ENCODE data around the gene ADAMTSL3. TPM values are rescaled to one million over a fixed set of nuclear protein-coding genes. Genes with fewer than 3 reads are reported as not detected.

Gene ADAMTSL3
- total RNA-seq = 0.07 TPM in 1 of 2 replicates, not detected in the other
- long read RNA-seq = 0 reads

GRCh38 chr15:83653639-83654378 is at the start of gene ADAMTSL3:
ADAMTSL3 (plus strand) TSS chr15:83654123; CDS start chr15:83655762, 1,639 bp downstream.
- Mint-ChIP-seq H3K27ac (ENCODE audit: unreplicated experiment) (no peak within 1 kb of the TSS), H3K36me3 (ENCODE audit: low read depth) (no peaks in the 10 kb centered on the region), H3K9me3 (no peaks in the 10 kb centered on the region), H3K4me3 (peak within 1 kb of the TSS; percentile 65), H3K4me1 (no peaks in the 10 kb centered on the region), H3K27me3 (ENCODE audit: low read depth) (peaks cover 91% of the 10 kb centered on the region)
- TF ChIP-seq CTCF (conservative IDR thresholded peaks at IDR 0.05) = no peak
- peak; percentile 17 for DNase-seq (ENCODE audit: low read depth, low spot score)

GRCh38 chr15:83604549-83604948 is 49.4 kb upstream of the ADAMTSL3 start:
- no peak overlapping the region for H3K27ac Mint-ChIP-seq (ENCODE audit: unreplicated experiment)
- H3K27me3 Mint-ChIP-seq (ENCODE audit: low read depth) = peaks cover 2% of the 10 kb centered on the region
- peaks cover 15% of the 10 kb centered on the region for H3K9me3 Mint-ChIP-seq
- peaks cover 2% of the 10 kb centered on the region for H3K36me3 Mint-ChIP-seq (ENCODE audit: low read depth)
- no peak for DNase-seq (ENCODE audit: low read depth, low spot score)
- H3K4me3 Mint-ChIP-seq = no peak overlapping the region
- no peak for TF ChIP-seq CTCF (conservative IDR thresholded peaks at IDR 0.05)
- no peaks in the 10 kb centered on the region for H3K4me1 Mint-ChIP-seq

DNA sequence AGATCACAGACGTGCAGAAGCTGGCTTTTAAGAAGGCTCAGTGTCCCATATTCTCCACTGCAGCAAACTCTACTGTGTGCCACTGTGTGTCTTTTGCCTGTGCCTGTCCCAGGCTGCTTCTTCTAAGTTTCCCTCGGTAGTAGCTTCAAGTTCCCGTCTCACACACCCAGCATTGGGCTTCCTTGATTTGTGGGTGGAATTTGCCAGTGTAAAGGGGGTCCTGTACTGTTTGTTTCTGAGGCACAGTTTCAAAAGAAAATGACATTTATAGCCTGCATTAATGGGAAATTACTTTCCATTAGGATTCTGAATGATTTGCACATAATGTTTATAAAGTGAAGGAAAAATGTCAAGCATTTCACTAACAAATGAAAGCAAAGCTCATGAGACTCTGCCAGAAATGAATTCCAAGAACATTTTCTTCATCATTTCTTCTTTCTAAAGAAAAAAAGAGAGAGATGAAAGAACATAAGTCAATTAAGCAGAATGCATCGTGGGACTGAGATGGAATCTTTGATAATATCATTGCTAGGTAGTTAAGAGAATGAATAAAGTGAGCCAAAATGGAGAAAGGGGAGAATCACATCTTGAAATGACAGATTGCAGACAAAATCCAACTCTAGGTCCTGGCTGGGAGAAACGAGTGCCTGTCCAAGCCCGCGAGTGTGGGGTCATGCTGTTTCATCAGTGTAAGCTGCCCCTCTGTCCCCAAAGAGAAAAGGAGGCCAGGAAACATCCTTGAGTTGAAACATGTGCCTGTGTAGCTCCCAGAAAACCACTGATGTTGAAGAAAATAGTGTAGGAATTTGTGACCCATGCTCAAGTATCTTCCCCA is 48.6 kb upstream of the ADAMTSL3 start:
- H3K4me3 Mint-ChIP-seq = no peak overlapping the region
- no peaks in the 10 kb centered on the region for H3K36me3 Mint-ChIP-seq (ENCODE audit: low read depth)
- peaks cover 9% of the 10 kb centered on the region for H3K9me3 Mint-ChIP-seq
- no peak for DNase-seq (ENCODE audit: low read depth, low spot score)
- peaks cover 2% of the 10 kb centered on the region for H3K27me3 Mint-ChIP-seq (ENCODE audit: low read depth)
- H3K27ac Mint-ChIP-seq (ENCODE audit: unreplicated experiment) = no peak overlapping the region
- no peaks in the 10 kb centered on the region for H3K4me1 Mint-ChIP-seq
- TF ChIP-seq CTCF (conservative IDR thresholded peaks at IDR 0.05) = no peak

DNA sequence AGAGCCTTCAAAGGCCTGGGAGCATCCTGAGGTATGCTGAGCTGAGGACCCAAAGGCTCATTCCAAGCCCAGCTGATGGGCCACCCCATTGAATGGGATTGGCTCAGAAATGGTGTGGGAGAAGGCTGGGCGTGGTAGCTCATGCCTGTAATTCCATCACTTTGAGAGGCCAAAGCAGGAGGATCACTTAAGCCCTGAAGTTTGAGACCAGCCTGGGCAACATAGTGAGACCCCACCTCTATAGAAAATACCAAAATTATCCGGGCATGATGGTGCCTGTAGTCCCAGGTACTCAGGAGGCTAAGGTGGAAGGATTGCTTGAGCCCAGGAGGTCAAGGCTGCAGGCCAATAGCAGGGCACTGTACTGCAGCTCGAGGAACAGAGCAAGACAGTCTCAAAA is 43.8 kb upstream of the ADAMTSL3 start:
- Mint-ChIP-seq H3K4me3 (no peak overlapping the region), H3K9me3 (no peaks in the 10 kb centered on the region), H3K27me3 (ENCODE audit: low read depth) (peaks cover 2% of the 10 kb centered on the region), H3K36me3 (ENCODE audit: low read depth) (no peaks in the 10 kb centered on the region), H3K4me1 (peaks cover 5% of the 10 kb centered on the region), H3K27ac (ENCODE audit: unreplicated experiment) (no peak overlapping the region)
- no peak for DNase-seq (ENCODE audit: low read depth, low spot score)
- TF ChIP-seq CTCF (conservative IDR thresholded peaks at IDR 0.05) = no peak

DNA sequence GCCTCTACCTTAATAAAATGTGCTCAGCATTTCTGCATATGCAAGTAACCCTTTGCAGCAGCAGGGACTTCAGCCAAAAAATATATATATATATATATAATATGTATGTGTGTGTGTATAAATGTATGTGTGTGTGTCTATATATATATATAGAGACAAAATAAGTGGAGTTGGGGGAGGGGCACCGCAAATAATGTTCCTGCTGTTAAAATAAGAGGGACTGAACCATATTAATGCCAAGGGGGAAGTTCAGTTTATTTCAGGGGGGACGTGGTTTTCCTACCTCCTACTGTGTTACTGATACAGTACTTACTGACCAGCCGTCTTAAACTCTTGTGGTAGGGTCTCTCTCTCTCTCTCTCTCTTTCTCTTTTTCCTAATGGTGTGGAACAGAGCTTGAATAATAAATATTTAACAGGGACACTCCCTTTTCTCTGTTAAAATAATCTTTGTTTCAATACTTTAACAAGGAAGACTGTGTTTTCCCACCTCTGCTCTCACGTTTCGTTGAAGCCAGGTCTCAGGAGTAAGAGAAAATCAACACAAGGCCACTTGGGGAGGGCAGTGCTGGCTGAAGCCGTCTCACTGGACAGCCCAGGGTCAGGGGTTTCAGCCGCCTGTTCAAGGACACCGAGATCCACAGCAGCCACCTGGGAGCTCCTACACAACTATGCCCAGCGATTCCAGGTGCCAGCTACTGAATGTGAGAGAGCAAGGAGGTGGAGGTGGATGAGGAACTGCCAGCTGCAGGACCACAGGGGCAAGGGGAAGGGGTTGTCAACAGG is 42.8 kb upstream of the ADAMTSL3 start:
- Mint-ChIP-seq H3K4me3 (no peak overlapping the region), H3K27me3 (ENCODE audit: low read depth) (peaks cover 2% of the 10 kb centered on the region), H3K4me1 (peaks cover 5% of the 10 kb centered on the region), H3K27ac (ENCODE audit: unreplicated experiment) (no peak overlapping the region), H3K9me3 (no peaks in the 10 kb centered on the region), H3K36me3 (ENCODE audit: low read depth) (no peaks in the 10 kb centered on the region)
- no peak for TF ChIP-seq CTCF (conservative IDR thresholded peaks at IDR 0.05)
- DNase-seq (ENCODE audit: low read depth, low spot score) = no peak

Data from neural crest cell (in vitro differentiated cells).